Measurements from ENCODE around the gene EXD2.

DNA sequence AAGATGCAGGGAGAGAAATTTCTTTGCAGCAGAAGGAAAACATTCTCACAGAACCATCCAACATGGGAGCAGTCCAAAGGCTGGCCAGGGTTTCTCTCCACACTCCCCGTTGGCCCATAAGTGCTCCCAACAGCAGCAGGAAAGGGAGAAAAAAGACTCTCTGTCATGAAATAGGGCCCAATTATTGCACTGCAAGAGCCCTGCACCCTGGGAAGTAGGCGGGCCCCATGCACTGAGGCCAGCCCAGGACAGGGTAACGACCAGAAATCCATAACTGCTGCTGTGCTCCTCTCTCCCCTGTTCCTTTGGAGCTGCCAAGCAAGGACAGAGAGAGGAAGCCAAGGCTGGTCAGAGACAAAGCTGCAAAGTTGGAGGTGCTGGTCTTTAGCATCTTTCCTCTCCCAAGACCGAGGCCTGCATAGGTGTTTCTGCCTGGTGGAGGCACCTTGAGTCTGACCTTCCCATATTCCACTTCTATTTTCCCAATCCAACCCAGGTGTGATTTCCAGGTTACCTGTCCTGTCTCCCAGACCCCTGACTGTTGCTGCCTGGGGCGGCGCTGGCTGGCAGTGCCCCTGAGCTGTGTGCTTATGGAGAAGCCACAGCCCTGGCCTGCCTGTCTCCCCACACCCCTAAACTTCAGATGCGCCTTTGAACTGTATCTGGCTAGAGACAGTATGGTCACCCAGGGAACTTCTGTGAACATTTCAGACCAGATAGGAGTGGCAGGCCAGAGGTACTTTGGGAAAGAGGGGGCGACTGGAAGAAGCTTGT lies 75.5 kb downstream of the EXD2 start:
- TF ChIP-seq, protein P1, sequence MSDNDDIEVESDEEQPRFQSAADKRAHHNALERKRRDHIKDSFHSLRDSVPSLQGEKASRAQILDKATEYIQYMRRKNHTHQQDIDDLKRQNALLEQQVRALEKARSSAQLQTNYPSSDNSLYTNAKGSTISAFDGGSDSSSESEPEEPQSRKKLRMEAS (IDR thresholded peaks at IDR 0.05; ENCODE audit: low read depth, low read length) = no peak
- TF ChIP-seq, protein P2, sequence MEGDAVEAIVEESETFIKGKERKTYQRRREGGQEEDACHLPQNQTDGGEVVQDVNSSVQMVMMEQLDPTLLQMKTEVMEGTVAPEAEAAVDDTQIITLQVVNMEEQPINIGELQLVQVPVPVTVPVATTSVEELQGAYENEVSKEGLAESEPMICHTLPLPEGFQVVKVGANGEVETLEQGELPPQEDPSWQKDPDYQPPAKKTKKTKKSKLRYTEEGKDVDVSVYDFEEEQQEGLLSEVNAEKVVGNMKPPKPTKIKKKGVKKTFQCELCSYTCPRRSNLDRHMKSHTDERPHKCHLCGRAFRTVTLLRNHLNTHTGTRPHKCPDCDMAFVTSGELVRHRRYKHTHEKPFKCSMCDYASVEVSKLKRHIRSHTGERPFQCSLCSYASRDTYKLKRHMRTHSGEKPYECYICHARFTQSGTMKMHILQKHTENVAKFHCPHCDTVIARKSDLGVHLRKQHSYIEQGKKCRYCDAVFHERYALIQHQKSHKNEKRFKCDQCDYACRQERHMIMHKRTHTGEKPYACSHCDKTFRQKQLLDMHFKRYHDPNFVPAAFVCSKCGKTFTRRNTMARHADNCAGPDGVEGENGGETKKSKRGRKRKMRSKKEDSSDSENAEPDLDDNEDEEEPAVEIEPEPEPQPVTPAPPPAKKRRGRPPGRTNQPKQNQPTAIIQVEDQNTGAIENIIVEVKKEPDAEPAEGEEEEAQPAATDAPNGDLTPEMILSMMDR (IDR thresholded peaks at IDR 0.05; ENCODE audit: low read depth, low read length) = no peak
- TF ChIP-seq POLR2A (IDR thresholded peaks at IDR 0.05; ENCODE audit: extremely low read depth, insufficient read length) (no peak), MYC (IDR thresholded peaks at IDR 0.05; ENCODE audit: low read depth, low read length) (no peak)
